Measurements from ENCODE around the gene POLG.

POLG gene

DNA sequence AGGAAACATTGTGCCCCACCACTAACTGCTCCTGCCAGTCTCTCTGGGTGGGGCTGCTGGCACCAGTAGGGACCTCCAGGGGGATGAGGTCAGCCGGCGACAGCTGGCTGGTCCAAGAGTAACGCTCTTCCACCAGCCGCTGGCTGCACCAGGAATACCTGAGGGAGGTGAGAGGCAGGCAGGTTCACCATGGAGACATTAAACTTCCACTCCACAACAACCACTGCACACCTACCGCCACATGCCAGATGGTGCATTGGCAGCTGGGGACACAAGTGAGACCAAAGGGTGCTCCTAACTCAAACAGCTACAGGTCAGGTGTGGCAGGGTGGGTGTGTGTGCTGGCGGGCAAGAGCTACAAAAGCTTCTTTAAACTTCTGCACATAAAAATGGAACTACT, 4.5 kb downstream of the POLG start:
- no peak for DNase-seq
- Histone ChIP-seq H3K4me1 (no peaks in the 10 kb centered on the region; the same call in none of the 2 replicates), H3K9me3 (no peaks in the 10 kb centered on the region), H3K36me3 (peaks cover 84% of the 10 kb centered on the region), H3K4me3 (ENCODE audit: low read depth, low read length) (no peak overlapping the region), H3K27me3 (no peaks in the 10 kb centered on the region)
- TF ChIP-seq CTCF (IDR thresholded peaks at IDR 0.05; ENCODE audit: low read depth, low read length) = no peak

- Histone ChIP-seq H3K4me1 (no peaks in the 10 kb centered on the region; the same call in none of the 2 replicates), H3K36me3 (peaks cover 86% of the 10 kb centered on the region), H3K4me3 (ENCODE audit: low read depth, low read length) (no peak overlapping the region), H3K9me3 (no peaks in the 10 kb centered on the region), H3K27me3 (no peaks in the 10 kb centered on the region)
- no peak for TF ChIP-seq CTCF (IDR thresholded peaks at IDR 0.05; ENCODE audit: low read depth, low read length)
- no peak for DNase-seq
These were observed 5.1 kb downstream of the POLG start for GRCh38 chr15:89329329-89330084.

DNA sequence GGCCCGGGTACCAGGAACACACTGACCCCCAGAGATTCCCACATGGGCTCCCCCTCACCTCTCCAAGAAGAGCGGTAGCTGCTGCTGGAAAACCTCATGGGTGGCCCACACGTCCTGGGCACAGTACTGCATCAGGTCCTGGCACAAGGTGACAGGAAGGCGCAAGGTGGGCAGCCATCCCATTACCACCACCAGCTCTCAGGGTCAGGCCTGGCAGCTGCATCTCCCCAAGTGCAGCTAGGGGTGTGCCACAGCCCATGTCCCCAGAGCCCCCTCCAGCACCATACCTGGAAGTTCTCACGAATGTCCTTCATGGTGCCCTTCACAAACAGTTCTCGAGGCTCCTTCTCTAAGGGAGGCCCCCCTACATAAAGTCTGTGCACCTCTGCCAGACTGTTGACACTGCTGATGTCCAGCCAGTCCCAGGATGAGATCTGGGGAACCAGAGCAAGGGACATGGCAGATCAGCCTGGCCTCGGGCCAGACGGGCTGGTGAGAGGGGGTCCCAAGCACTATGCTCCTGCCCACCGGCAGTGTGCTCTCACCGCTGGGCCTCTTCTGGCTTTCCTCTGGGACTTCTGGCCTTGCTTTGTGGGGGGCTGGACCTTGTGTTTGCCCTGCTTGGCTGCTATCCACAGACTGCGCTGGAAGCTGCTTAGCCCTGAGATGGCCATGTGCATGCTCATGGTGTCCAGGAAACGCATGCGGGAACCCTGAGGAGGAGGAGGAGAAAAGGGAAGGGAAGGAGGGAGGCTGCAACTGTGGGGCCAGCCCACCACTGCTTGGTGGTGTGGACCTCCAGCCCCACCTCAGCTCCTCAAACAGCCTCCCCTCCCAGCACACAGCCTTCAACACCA, 6.0 kb downstream of the POLG start:
- Histone ChIP-seq H3K4me1 (no peaks in the 10 kb centered on the region; the same call in none of the 2 replicates), H3K27me3 (no peaks in the 10 kb centered on the region), H3K36me3 (peaks cover 94% of the 10 kb centered on the region), H3K9me3 (no peaks in the 10 kb centered on the region), H3K4me3 (ENCODE audit: low read depth, low read length) (no peak overlapping the region)
- TF ChIP-seq CTCF (IDR thresholded peaks at IDR 0.05; ENCODE audit: low read depth, low read length) = no peak
- DNase-seq = no peak

GRCh38 chr15:89327113-89327512, 7.5 kb downstream of the POLG start:
- H3K4me3 ChIP-seq (ENCODE audit: low read depth, low read length) = no peak overlapping the region
- H3K27me3 ChIP-seq = no peaks in the 10 kb centered on the region
- H3K9me3 ChIP-seq = no peaks in the 10 kb centered on the region
- DNase-seq = no peak
- TF ChIP-seq CTCF (IDR thresholded peaks at IDR 0.05; ENCODE audit: low read depth, low read length) = no peak
- peaks cover 96% of the 10 kb centered on the region for H3K36me3 ChIP-seq
- no peaks in the 10 kb centered on the region; the same call in none of the 2 replicates for H3K4me1 ChIP-seq

DNA sequence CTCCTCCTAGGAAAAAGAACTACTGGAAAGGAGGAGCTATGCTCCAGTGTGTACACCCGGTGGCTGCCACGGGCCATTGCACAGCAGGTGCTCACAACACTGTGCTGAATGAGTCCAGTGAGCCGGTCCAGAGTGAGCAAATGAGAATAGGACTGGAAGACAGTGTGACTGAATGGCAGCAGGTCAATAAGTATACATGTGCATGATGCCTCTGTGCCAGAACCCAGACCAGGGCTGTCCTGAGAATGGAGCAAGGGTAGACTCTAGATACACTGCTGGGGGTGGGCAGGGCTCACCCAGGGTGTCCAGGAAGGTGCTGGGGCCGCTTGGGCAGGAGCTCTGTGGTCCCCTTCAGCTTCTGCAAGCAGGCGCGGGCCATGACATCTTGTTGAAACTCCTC, 8.3 kb downstream of the POLG start:
- DNase-seq = no peak
- H3K4me1 ChIP-seq = no peaks in the 10 kb centered on the region
- no peak for TF ChIP-seq CTCF (IDR thresholded peaks at IDR 0.05; ENCODE audit: low read depth, low read length)
- H3K4me3 ChIP-seq (ENCODE audit: low read depth, low read length) = no peak overlapping the region
- H3K36me3 ChIP-seq = peaks cover 96% of the 10 kb centered on the region
- no peaks in the 10 kb centered on the region for H3K27me3 ChIP-seq
- no peaks in the 10 kb centered on the region for H3K9me3 ChIP-seq

Data from BE2C (cell line).